Esophagus squamous epithelium (tissue), 5 donors: Measurements from ENCODE around the gene CH25H. TPM values are rescaled to one million over a fixed set of nuclear protein-coding genes. Genes with fewer than 3 reads are reported as not detected.

Experiments
- DNase-seq: peaks from one replicate; lab custom pipeline; 2025; lab: John Stamatoyannopoulos, UW
- H3K27ac ChIP-seq, 4 donors: fragments of 200-600 bp; sonication (generic); one replicate each; pipeline ENCODE4 v1.5.1; 2016 to 2019; ENCODE audit warnings: mild to moderate bottlenecking in 1 of 4
- H3K27me3 ChIP-seq, 4 donors: fragments of 200-600 bp; sonication (generic); 1 replicate in 3 of 4; 2 replicates in 1 of 4; pipeline versions ENCODE4 v1.5.1 to v1.6.0; 2017 to 2021; ENCODE audit warnings: antibody characterized with exemption in 1 of 4
- H3K36me3 ChIP-seq, 3 donors: fragments of 200-600 bp; sonication (generic); one replicate each; pipeline ENCODE4 v1.5.1; 2016 to 2019
- H3K4me1 ChIP-seq, 3 donors: fragments of 200-600 bp; sonication (generic); one replicate each; pipeline ENCODE4 v1.5.1; 2017 to 2019
- H3K4me3 ChIP-seq, 4 donors: fragments of 200-600 bp; sonication (generic); 1 replicate in 3 of 4; 2 replicates in 1 of 4; pipeline ENCODE4 v1.5.1; 2016 to 2019; ENCODE audit warnings: mild to moderate bottlenecking in 2 of 4, moderate library complexity in 1 of 4
- H3K9me3 ChIP-seq, 3 donors: fragments of 200-600 bp; sonication (generic); one replicate each; pipeline ENCODE4 v1.5.1; 2016 to 2019
- POLR2A ChIP-seq, 4 donors: fragments of 450-650 bp; IDR thresholded peaks; one replicate each; pipeline ENCODE4 v1.6.1; 2017; ENCODE audit warnings: antibody characterized with exemption in 4 of 4, mild to moderate bottlenecking in 4 of 4, moderate library complexity in 3 of 4
- WGBS, 2 donors: methylation state at CpG; one replicate each; pipeline ENCODE4 v1.1.5; 2018; 5-methylcytosine and 5-hydroxymethylcytosine counted together
- intact Hi-C: fragments of 100-400 bp; cut with DNase I; formaldehyde crosslinking; loops from one replicate; pipeline ENCODE4 v1.15.0; 2022
- total RNA-seq, 4 donors: library from RNA; depleted of rRNA; stranded (reverse); fragments of >200 nt; gene quantifications; one replicate each; pipeline ENCODE4 v1.1.0, GENCODE V29; 2016
- TF ChIP-seq, protein P1 (sequence below), 6 experiments: fragments of 450-650 bp in 4 of 6; fragments of 200-600 bp in 2 of 6; sonication (generic) in 2 of 6; IDR thresholded peaks; one replicate each; pipeline ENCODE4 v1.5.1; 2016 to 2019; ENCODE audit warnings: antibody characterized with exemption in 6 of 6, mild to moderate bottlenecking in 4 of 6, moderate library complexity in 4 of 6
- donor health status: DM: yes; HTN: yes; CAD: no.

Gene CH25H
- total RNA-seq, 4 donors from 2014 or later: 6.4 to 27.8 (median 11.5) TPM

DNA sequence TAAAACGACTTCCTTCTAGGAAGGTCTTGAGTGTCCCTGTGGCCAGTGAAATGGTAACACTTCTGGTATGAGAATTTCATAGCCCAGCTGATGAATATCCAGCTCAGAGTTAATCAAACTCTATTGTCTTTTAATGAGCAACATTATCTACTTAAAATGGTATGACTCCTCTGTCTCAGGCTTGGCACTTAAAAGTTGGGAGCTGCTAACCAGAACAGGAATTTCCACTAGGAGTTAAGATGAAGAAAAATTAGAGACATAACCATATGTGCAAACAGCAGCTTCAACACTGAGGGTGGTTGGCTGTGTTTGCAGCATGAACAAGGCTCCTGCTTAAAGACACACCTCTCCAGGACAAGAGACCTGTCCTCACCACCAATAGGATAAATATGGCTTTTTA is 46.8 kb downstream of the CH25H start:
- no peaks in the 10 kb centered on the region for H3K9me3 ChIP-seq
- H3K4me3 ChIP-seq: no peak overlapping the region
- intact Hi-C loops: no loop called here
- 73 to 96% methylated on average over 1 of the region's 1 CpG for WGBS, 2 donors
- TF ChIP-seq, protein P1, sequence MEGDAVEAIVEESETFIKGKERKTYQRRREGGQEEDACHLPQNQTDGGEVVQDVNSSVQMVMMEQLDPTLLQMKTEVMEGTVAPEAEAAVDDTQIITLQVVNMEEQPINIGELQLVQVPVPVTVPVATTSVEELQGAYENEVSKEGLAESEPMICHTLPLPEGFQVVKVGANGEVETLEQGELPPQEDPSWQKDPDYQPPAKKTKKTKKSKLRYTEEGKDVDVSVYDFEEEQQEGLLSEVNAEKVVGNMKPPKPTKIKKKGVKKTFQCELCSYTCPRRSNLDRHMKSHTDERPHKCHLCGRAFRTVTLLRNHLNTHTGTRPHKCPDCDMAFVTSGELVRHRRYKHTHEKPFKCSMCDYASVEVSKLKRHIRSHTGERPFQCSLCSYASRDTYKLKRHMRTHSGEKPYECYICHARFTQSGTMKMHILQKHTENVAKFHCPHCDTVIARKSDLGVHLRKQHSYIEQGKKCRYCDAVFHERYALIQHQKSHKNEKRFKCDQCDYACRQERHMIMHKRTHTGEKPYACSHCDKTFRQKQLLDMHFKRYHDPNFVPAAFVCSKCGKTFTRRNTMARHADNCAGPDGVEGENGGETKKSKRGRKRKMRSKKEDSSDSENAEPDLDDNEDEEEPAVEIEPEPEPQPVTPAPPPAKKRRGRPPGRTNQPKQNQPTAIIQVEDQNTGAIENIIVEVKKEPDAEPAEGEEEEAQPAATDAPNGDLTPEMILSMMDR (IDR thresholded peaks at IDR 0.05): no peak
- no peak for TF ChIP-seq POLR2A (IDR thresholded peaks at IDR 0.05)
- DNase-seq: no peak
- H3K4me1 ChIP-seq: peaks cover 5 to 40% (median 15%) of the 10 kb centered on the region in 3 donors
- no peak overlapping the region for H3K27ac ChIP-seq
- no peaks in the 10 kb centered on the region for H3K27me3 ChIP-seq
- H3K36me3 ChIP-seq: no peaks in the 10 kb centered on the region

DNA sequence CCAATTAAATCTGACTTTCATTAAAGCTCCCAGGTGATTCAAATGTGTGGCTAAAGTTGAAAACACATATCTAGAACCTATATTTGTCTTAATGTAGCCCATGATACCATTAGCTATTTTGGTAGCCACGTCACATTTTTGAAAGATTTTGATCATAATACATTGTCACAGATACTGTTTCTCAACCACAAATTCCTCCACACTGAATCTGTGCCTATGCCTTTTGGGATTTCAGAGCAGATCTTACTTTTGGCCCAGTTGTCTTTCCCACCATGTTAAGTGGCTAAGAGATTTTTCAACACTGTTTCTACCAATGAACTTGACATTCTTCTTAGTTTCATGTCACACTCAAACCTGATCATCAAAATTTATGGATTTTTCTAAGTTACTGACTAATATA is 47.4 kb downstream of the CH25H start:
- Histone ChIP-seq H3K4me3 (no peak overlapping the region), H3K9me3 (no peaks in the 10 kb centered on the region), H3K4me1 (peaks cover 5 to 34% (median 15%) of the 10 kb centered on the region in 3 donors), H3K36me3 (no peaks in the 10 kb centered on the region), H3K27ac (no peak overlapping the region), H3K27me3 (no peaks in the 10 kb centered on the region)
- 89 to 90% methylated on average over 1 of the region's 1 CpG for WGBS, 2 donors
- intact Hi-C loops: no loop called here
- TF ChIP-seq, protein P1 (IDR thresholded peaks at IDR 0.05): no peak
- no peak for TF ChIP-seq POLR2A (IDR thresholded peaks at IDR 0.05)
- no peak for DNase-seq

DNA sequence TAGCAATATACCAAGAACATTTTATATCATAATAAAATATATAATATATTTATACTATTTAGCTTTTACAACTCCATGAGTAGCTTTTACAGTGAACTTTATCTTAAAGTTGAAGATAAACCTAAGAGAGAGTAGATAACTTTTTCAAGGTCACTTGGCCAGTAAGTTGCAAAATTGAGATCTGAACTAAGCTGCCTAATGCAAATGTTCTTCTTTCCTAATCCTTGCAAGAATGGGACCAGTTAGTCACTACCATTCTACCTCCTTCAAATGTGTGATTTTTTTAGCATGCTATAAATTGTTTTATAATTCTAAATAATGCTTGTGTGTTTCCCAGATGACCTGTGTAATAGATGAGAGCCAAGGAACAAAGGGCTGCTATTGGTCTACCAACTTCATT is 47.8 kb downstream of the CH25H start:
- no peak for TF ChIP-seq POLR2A (IDR thresholded peaks at IDR 0.05)
- TF ChIP-seq, protein P1 (IDR thresholded peaks at IDR 0.05): no peak
- Histone ChIP-seq H3K9me3 (no peaks in the 10 kb centered on the region), H3K4me3 (no peak overlapping the region), H3K27ac (no peak overlapping the region), H3K36me3 (no peaks in the 10 kb centered on the region), H3K4me1 (peaks cover 5 to 30% (median 13%) of the 10 kb centered on the region in 3 donors), H3K27me3 (no peaks in the 10 kb centered on the region)
- no peak for DNase-seq
- intact Hi-C loops: no loop called here

DNA sequence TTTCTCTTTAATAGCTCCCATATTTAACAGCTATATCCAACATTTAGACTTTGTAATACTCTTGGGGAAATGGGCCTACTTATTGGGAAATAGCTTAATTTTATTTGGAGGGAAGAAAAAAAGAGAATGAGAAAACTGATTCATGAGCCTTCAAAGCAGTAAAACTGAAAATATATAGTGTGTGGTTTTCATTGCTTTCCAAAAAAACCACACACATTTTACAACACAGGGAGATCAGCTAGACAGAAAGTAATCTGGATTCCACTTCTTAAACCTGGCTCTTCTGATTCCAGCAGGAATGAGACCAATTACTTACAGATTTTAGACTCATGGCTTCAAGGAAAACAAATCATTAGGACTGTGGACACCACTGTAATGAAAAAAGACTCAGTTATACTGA is 48.7 kb downstream of the CH25H start:
- Histone ChIP-seq H3K27me3 (no peaks in the 10 kb centered on the region), H3K27ac (no peak overlapping the region), H3K4me1 (peaks cover 4 to 21% (median 7%) of the 10 kb centered on the region in 3 donors), H3K36me3 (no peaks in the 10 kb centered on the region), H3K4me3 (no peak overlapping the region), H3K9me3 (no peaks in the 10 kb centered on the region)
- TF ChIP-seq, protein P1 (IDR thresholded peaks at IDR 0.05): no peak
- TF ChIP-seq POLR2A (IDR thresholded peaks at IDR 0.05): no peak
- intact Hi-C loops: no loop called here
- DNase-seq: no peak

DNA sequence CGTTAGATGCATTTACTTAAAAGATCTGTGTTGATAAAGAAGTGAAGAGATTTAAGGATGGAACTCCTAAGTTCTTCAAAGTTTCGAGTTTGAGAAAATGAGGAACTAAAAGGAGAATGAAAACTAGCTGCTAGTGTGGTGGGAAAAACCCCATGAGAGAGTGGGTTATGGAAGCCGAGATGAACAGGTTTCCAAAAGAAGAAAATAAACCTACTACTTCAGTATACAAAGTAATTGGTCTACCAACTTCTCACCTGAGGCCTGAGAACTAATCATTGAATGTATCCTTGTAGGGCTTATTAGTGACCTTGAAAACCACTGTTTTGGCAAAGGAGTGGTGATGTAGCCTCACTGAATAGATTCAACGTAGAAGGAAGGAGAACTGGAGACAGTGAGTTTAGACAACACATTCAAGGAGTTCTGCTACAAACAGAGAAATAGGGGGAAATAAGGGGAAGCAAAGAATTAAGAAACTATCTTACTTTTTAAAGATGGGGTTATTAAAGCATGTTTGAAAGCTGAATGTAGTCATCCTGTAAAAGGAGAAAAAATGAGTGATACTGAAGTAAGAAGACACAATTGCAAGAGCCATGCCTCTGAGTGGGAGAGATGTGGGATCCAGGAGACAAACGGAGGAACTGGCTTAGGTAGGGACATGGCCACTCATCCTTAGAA is 50.8 kb downstream of the CH25H start:
- H3K36me3 ChIP-seq: no peaks in the 10 kb centered on the region
- no peaks in the 10 kb centered on the region for H3K9me3 ChIP-seq
- TF ChIP-seq, protein P1 (IDR thresholded peaks at IDR 0.05): no peak
- TF ChIP-seq POLR2A (IDR thresholded peaks at IDR 0.05): no peak
- DNase-seq: no peak
- H3K27ac ChIP-seq: no peak overlapping the region
- WGBS, 2 donors: 70 to 75% methylated on average over 5 of the region's 5 CpGs
- peaks cover 0 to 22% (median 0%) of the 10 kb centered on the region in 3 donors for H3K4me1 ChIP-seq
- H3K4me3 ChIP-seq: no peak overlapping the region
- H3K27me3 ChIP-seq: no peaks in the 10 kb centered on the region
- intact Hi-C loops: no loop called here

Other genes starting within 250 kb of the CH25H start
- 10 to 100 TPM; 14.9 to 33.6 (median 19.4) TPM for gene FAS, start 216.5 kb downstream of the CH25H start, total RNA-seq
- 10 to 100 TPM; 19.9 to 64.1 (median 28.8) TPM for gene LIPA, start 44.5 kb upstream of the CH25H start, total RNA-seq
- gene IFIT2, start 94.7 kb upstream of the CH25H start, total RNA-seq: 1 to 10 TPM in 2 of 4 donors, under 1 TPM in 2; 0.26 to 3.0 (median 1.5) TPM
- gene IFIT3, start 120.7 kb upstream of the CH25H start, total RNA-seq: 10 to 100 TPM in 1 of 4 donors, 1 to 10 TPM in 3; 1.0 to 14.6 (median 4.2) TPM
- gene IFIT1B, start 170.7 kb upstream of the CH25H start, total RNA-seq: not detected
- gene IFIT1, start 185.3 kb upstream of the CH25H start, total RNA-seq: 10 to 100 TPM in 1 of 4 donors, 1 to 10 TPM in 2, under 1 TPM in 1; 0.61 to 12.3 (median 2.6) TPM
- gene IFIT5, start 207.3 kb upstream of the CH25H start, total RNA-seq: 10 to 100 TPM in 1 of 4 donors, 1 to 10 TPM in 3; 4.2 to 12.4 (median 6.5) TPM